Naive thymus-derived CD4-positive, alpha-beta T cell (primary cell): Measurements from ENCODE around the gene MCC. TPM values are rescaled to one million over a fixed set of nuclear protein-coding genes. Genes with fewer than 3 reads are reported as not detected.

Experiments used
- ATAC-seq: fragments of 150-1000 bp; cut with Tn5 transposase; 2 replicates; pipeline ENCODE4 v1.10.0; 2021; ENCODE audit warnings: mild to moderate bottlenecking, moderate library complexity
- CTCF ChIA-PET: fragments of 350-600 bp; sonication (Branson Sonifier 250); formaldehyde crosslinking; loops from one replicate; lab custom pipeline; 2021; ENCODE audit warnings: antibody characterized with exemption; lab: Charles Lee
- POLR2A ChIA-PET: fragments of 350-600 bp; sonication (Branson Sonifier 250); formaldehyde crosslinking; loops from one replicate; lab custom pipeline; 2021; ENCODE audit warnings: antibody characterized with exemption, inconsistent platforms; lab: Charles Lee
- DNase-seq, 9 donors: peaks; one replicate each; pipeline versions ENCODE4 v3.0.0 to v3.0.0-alpha.2; 2020 to 2022; ENCODE audit warnings: mixed read lengths in 1 of 9
- H3K27ac ChIP-seq: one replicate; pipeline ENCODE4 v1.7.0; 2013; ENCODE audit warnings: mild to moderate bottlenecking, low read depth, low read length, moderate library complexity
- H3K27me3 ChIP-seq, 2 donors: one replicate each; pipeline ENCODE4 v1.7.0; 2013; ENCODE audit warnings: low read length in 2 of 2, mild to moderate bottlenecking in 2 of 2, moderate library complexity in 2 of 2; ENCODE audit not compliant: control insufficient read depth in 2 of 2, insufficient read depth in 2 of 2
- H3K36me3 ChIP-seq, 3 experiments: 1 replicate in 2 of 3; 2 replicates in 1 of 3; pipeline ENCODE4 v1.7.0; 2013; ENCODE audit warnings: low read length in 3 of 3, mild to moderate bottlenecking in 3 of 3, moderate library complexity in 1 of 3; ENCODE audit not compliant: insufficient read depth in 3 of 3, control insufficient read depth in 2 of 3
- H3K4me1 ChIP-seq, 2 donors: one replicate each; pipeline ENCODE4 v1.7.0; 2013; ENCODE audit warnings: low read length in 2 of 2, mild to moderate bottlenecking in 2 of 2, moderate library complexity in 1 of 2; ENCODE audit not compliant: control insufficient read depth in 2 of 2, insufficient read depth in 2 of 2
- H3K4me3 ChIP-seq: 2 replicates; pipeline ENCODE4 v1.7.0; 2013; ENCODE audit warnings: mild to moderate bottlenecking, low read length
- H3K9me3 ChIP-seq, 3 experiments: 1 replicate in 2 of 3; 2 replicates in 1 of 3; pipeline ENCODE4 v1.7.0; 2013; ENCODE audit warnings: low read length in 3 of 3; ENCODE audit not compliant: control insufficient read depth in 2 of 3
- H3K27ac Mint-ChIP-seq, 9 donors: one replicate each; pipeline ENCODE4 v1.8.0; 2020 to 2022; ENCODE audit warnings: mixed read lengths in 9 of 9, mild to moderate bottlenecking in 8 of 9, moderate library complexity in 5 of 9, inconsistent platforms in 2 of 9
- H3K27me3 Mint-ChIP-seq, 5 donors: one replicate each; pipeline ENCODE4 v1.8.0; 2021 to 2022; ENCODE audit warnings: mixed read lengths in 5 of 5, mild to moderate bottlenecking in 1 of 5
- H3K36me3 Mint-ChIP-seq, 5 donors: one replicate each; pipeline ENCODE4 v1.8.0; 2020 to 2022; ENCODE audit warnings: mixed read lengths in 5 of 5, mild to moderate bottlenecking in 3 of 5, inconsistent platforms in 1 of 5
- H3K4me1 Mint-ChIP-seq, 7 donors: one replicate each; pipeline ENCODE4 v1.8.0; 2020 to 2022; ENCODE audit warnings: mixed read lengths in 7 of 7, mild to moderate bottlenecking in 3 of 7, inconsistent platforms in 1 of 7
- H3K4me3 Mint-ChIP-seq, 10 donors: one replicate each; pipeline ENCODE4 v1.8.0; 2020 to 2022; ENCODE audit warnings: mild to moderate bottlenecking in 10 of 10, mixed read lengths in 10 of 10, moderate library complexity in 6 of 10, inconsistent platforms in 2 of 10
- H3K9me3 Mint-ChIP-seq, 11 donors: one replicate each; pipeline ENCODE4 v1.8.0; 2020 to 2022; ENCODE audit warnings: mixed read lengths in 11 of 11, mild to moderate bottlenecking in 4 of 11, inconsistent platforms in 1 of 11, moderate library complexity in 1 of 11
- intact Hi-C, 2 donors: fragments of 100-400 bp; cut with micrococcal nuclease; formaldehyde crosslinking; loops; one replicate each; pipeline ENCODE4 v1.15.1; 2023
- polyA plus RNA-seq, 2 donors: library from polyadenylated mRNA; unstranded; fragments of 300-500 nt; fragmentation: Illumina TruSeq; gene quantifications; one replicate each; pipeline ENCODE4 v1.2.3, GENCODE V29; 2021
- total RNA-seq, 6 experiments: library from RNA in 5 of 6; stranded (reverse) in 5 of 6; gene quantifications; 1 replicate in 5 of 6; 2 replicates in 1 of 6; pipeline ENCODE4 v1.2.3 and lab custom pipeline; 2021 to 2026

The MCC gene
- total and polyA plus RNA-seq, 7 experiments from 2014 or later: 0.56 to 3.0 (median 0.89) TPM

DNA sequence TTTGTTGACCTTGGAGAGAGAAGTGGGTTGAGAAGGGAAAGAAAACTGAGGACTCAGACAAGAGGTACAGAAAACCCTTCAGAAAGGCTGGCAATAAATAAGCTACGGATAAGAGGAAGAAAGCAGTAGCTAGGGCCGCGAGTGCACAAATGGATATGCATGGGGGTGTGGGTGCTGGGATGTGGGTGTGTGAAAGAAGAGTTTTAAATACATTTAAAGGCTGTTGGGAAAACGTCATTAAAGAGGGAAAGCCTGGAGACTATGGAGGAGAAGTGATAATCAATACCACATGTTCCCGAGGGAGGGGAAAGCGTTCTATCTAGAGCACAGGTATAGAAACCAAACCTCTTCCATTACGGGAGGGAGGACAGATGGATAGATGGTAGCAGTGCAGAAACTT is 230.7 kb downstream of the MCC start:
- Mint-ChIP-seq H3K27ac (no peak overlapping the region), H3K36me3 (peaks cover 0 to 5% (median 0%) of the 10 kb centered on the region in 5 donors), H3K4me3 (no peak overlapping the region), H3K9me3 (peaks cover 0 to 2% (median 0%) of the 10 kb centered on the region in 11 donors), H3K27me3 (peaks cover 0 to 19% (median 11%) of the 10 kb centered on the region in 5 donors), H3K4me1 (no peaks in the 10 kb centered on the region)
- no peaks in the 10 kb centered on the region for H3K36me3 ChIP-seq
- POLR2A ChIA-PET: no interaction called here
- H3K9me3 ChIP-seq: no peaks in the 10 kb centered on the region
- no peak overlapping the region for H3K4me3 ChIP-seq
- ATAC-seq (no peak), DNase-seq (no peak)
- no peaks in the 10 kb centered on the region for H3K4me1 ChIP-seq
- CTCF ChIA-PET: no interaction called here
- intact Hi-C loops: no loop called here
- no peaks in the 10 kb centered on the region for H3K27me3 ChIP-seq
- no peak overlapping the region for H3K27ac ChIP-seq

DNA sequence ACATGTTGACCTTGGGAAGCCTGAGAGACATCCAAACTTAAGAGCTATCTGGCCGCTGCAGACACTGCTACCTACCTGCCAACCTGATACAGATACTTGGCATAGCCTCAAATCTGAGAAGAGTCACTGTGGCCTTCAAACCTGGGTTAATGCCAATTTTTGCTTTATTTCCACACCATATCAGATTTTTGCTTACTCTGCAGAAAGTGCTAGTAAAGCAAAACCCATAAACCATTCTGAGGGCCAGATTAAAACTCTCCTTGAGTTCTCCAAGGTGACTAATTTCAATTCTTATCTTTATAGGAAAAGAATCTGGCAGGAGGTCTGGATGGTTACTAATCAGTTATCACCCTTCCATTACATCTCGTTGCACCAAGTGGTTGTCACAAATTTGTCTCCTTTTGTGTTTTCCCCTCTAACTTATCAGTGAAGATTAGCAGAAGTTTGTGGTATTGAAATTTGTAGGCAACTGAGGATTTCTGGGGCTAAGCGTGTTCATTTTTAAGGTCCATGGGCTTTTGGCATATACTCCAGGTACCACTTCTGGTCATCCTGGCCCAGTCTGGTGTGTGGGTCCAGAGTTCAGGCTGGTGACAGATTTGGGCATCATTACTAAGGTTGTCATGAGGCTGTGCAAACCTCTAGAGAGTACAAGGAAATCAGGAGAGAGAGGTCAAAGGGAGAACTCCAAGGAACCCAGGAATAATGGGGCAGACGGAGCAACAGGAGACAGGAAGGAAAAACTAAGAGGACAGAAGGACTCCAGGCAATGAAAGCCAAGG is 231.4 kb downstream of the MCC start:
- H3K4me3 ChIP-seq: no peak overlapping the region
- H3K27me3 ChIP-seq: no peaks in the 10 kb centered on the region
- Mint-ChIP-seq H3K27ac (no peak overlapping the region), H3K36me3 (peaks cover 0 to 6% (median 0%) of the 10 kb centered on the region in 5 donors), H3K27me3 (peaks cover 0 to 20% (median 15%) of the 10 kb centered on the region in 5 donors), H3K9me3 (peaks cover 0 to 2% (median 0%) of the 10 kb centered on the region in 11 donors), H3K4me3 (no peak overlapping the region), H3K4me1 (no peaks in the 10 kb centered on the region)
- DNase-seq (no peak), ATAC-seq (no peak)
- intact Hi-C loops: no loop called here
- no peaks in the 10 kb centered on the region for H3K9me3 ChIP-seq
- CTCF ChIA-PET: interaction anchor here (0.6 kb wide), 1 partner anchor 568 kb away, joined by 3 read pairs; no protein-coding TSS in a partner anchor
- H3K4me1 ChIP-seq: no peaks in the 10 kb centered on the region
- POLR2A ChIA-PET: no interaction called here
- no peaks in the 10 kb centered on the region for H3K36me3 ChIP-seq
- H3K27ac ChIP-seq: no peak overlapping the region

DNA sequence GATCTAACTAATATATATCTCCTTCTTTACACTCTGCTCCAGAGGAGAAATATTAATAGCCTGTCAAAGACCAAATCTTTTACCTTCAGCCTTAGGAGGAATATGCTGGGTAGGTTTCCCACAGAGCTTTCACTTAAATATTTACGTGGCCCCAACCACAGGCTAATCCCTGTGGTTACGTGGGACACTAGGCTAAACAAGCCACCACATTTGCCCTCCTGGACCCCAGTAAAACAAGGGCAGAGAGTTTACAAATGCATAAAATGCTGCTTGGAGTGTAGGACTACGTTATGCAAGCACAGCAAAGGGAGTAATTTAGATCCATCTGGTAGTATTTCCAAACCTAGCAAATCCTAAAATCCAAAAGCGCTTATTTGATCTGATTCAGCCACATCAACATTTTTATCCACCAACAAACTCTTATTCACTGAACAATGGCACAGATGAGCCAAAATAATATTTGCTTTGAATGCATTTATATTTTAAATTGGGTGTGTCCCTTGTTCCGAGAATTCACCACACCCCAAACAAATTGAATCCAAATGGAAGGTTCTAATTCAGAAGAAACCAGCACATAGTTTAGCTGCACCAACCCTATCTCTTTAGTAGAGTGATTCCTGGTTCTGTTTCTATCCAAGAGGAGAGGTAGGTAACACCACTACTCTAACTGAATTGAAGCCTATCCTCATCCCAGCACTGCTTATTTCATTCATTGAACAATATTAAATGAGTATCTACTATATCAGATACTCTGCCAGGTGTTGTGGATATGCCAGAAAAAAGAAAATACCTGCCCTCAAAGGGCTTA is 232.5 kb downstream of the MCC start:
- POLR2A ChIA-PET: no interaction called here
- no peak for ATAC-seq

GRCh38 chr5:113255105-113255504 is 233.1 kb downstream of the MCC start:
- no peak for DNase-seq
- Mint-ChIP-seq H3K9me3 (peaks cover 0 to 2% (median 0%) of the 10 kb centered on the region in 11 donors), H3K36me3 (peaks cover 0 to 8% (median 0%) of the 10 kb centered on the region in 5 donors), H3K27ac (no peak overlapping the region), H3K4me1 (no peaks in the 10 kb centered on the region), H3K27me3 (peaks cover 0 to 23% (median 16%) of the 10 kb centered on the region in 5 donors), H3K4me3 (no peak overlapping the region)
- Histone ChIP-seq H3K27me3 (no peaks in the 10 kb centered on the region), H3K36me3 (no peaks in the 10 kb centered on the region), H3K4me1 (no peaks in the 10 kb centered on the region), H3K9me3 (no peaks in the 10 kb centered on the region), H3K27ac (no peak overlapping the region), H3K4me3 (no peak overlapping the region)
- intact Hi-C loops: no loop called here
- ATAC-seq: no peak
- ChIA-PET POLR2A (no interaction called here), CTCF (no interaction called here)

More for the DNA sequence above, 232.5 kb downstream of the MCC start:
- H3K4me1 ChIP-seq: no peaks in the 10 kb centered on the region
- H3K27me3 ChIP-seq: no peaks in the 10 kb centered on the region
- H3K36me3 ChIP-seq: no peaks in the 10 kb centered on the region
- no peaks in the 10 kb centered on the region for H3K4me1 Mint-ChIP-seq
- no peak overlapping the region for H3K4me3 Mint-ChIP-seq
- no peak overlapping the region for H3K27ac ChIP-seq
- intact Hi-C loops: no loop called here
- peaks cover 0 to 23% (median 16%) of the 10 kb centered on the region in 5 donors for H3K27me3 Mint-ChIP-seq
- H3K27ac Mint-ChIP-seq: no peak overlapping the region
- H3K36me3 Mint-ChIP-seq: peaks cover 0 to 8% (median 0%) of the 10 kb centered on the region in 5 donors
- no peak overlapping the region for H3K4me3 ChIP-seq
- CTCF ChIA-PET: no interaction called here
- H3K9me3 Mint-ChIP-seq: peaks cover 0 to 2% (median 0%) of the 10 kb centered on the region in 11 donors
- no peaks in the 10 kb centered on the region for H3K9me3 ChIP-seq
- no peak for DNase-seq

GRCh38 chr5:113253037-113253436 is 235.2 kb downstream of the MCC start:
- Mint-ChIP-seq H3K27me3 (peaks cover 0 to 31% (median 16%) of the 10 kb centered on the region in 5 donors), H3K27ac (no peak overlapping the region), H3K4me1 (no peaks in the 10 kb centered on the region), H3K9me3 (peaks cover 0 to 2% (median 0%) of the 10 kb centered on the region in 11 donors), H3K4me3 (no peak overlapping the region), H3K36me3 (peaks cover 0 to 8% (median 0%) of the 10 kb centered on the region in 5 donors)
- no peaks in the 10 kb centered on the region for H3K27me3 ChIP-seq
- no peak for DNase-seq
- no peaks in the 10 kb centered on the region for H3K36me3 ChIP-seq
- H3K27ac ChIP-seq: no peak overlapping the region
- ChIA-PET POLR2A (no interaction called here), CTCF (no interaction called here)
- H3K9me3 ChIP-seq: no peaks in the 10 kb centered on the region
- H3K4me1 ChIP-seq: no peaks in the 10 kb centered on the region
- H3K4me3 ChIP-seq: no peak overlapping the region
- no peak for ATAC-seq
- intact Hi-C loops: no loop called here

DNA sequence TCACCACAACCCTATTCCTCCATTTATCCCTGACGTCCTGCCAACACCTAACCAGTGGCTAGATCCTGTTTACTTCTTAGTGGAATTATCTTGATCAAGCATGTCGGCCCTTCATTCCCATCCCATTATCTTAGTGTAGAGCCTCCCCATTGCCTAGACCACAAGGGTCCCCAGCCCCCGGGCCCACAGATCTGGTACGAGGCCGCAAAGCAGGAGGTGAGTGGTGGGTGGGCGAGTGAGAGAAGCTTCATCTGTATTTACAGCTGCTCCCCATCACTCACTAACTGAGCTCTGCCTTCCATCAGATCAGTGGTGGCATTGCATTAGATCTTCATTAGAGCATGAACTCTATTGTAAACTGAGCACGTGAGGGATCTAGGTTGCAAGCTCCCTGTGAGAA is 236.2 kb downstream of the MCC start:
- H3K27me3 Mint-ChIP-seq: peaks cover 8 to 32% (median 23%) of the 10 kb centered on the region in 5 donors
- no peaks in the 10 kb centered on the region for H3K4me1 Mint-ChIP-seq

More for the DNA sequence above, 236.2 kb downstream of the MCC start:
- POLR2A ChIA-PET: no interaction called here
- intact Hi-C loops: no loop called here
- H3K9me3 Mint-ChIP-seq: peaks cover 0 to 2% (median 0%) of the 10 kb centered on the region in 11 donors
- H3K4me3 Mint-ChIP-seq: no peak overlapping the region
- Histone ChIP-seq H3K36me3 (no peaks in the 10 kb centered on the region), H3K27me3 (no peaks in the 10 kb centered on the region), H3K9me3 (no peaks in the 10 kb centered on the region), H3K4me1 (no peaks in the 10 kb centered on the region), H3K27ac (no peak overlapping the region), H3K4me3 (no peak overlapping the region)
- ATAC-seq (no peak), DNase-seq (no peak)
- H3K36me3 Mint-ChIP-seq: peaks cover 0 to 3% (median 0%) of the 10 kb centered on the region in 5 donors
- CTCF ChIA-PET: no interaction called here
- H3K27ac Mint-ChIP-seq: no peak overlapping the region
